Keratinocyte (primary cell): ENCODE measurements around the gene CFAP20DC. TPM values are rescaled to one million over a fixed set of nuclear protein-coding genes. Genes with fewer than 3 reads are reported as not detected.

Experiments
- DNase-seq: peaks from one replicate; pipeline ENCODE4 v3.0.0-alpha.2; 2011; ENCODE audit warnings: low read depth, missing footprints, low spot score
- FAIRE-seq: peaks from 2 replicates; lab custom pipeline; 2011; peaks lifted over from hg19 to GRCh38; lab: Jason Lieb, UNC
- H2AFZ ChIP-seq: 2 replicates; pipeline ENCODE4 v1.6.0; 2012; ENCODE audit warnings: low read length, control low read depth, inconsistent platforms; ENCODE audit not compliant: control insufficient read depth
- H3K27ac ChIP-seq: 2 replicates; pipeline ENCODE4 v1.5.1; 2011; ENCODE audit warnings: low read length; ENCODE audit not compliant: control insufficient read depth, insufficient read depth
- H3K27me3 ChIP-seq: 3 replicates; pipeline ENCODE4 v1.6.0; 2011; ENCODE audit warnings: low read length; ENCODE audit not compliant: control insufficient read depth, insufficient read depth; ENCODE audit errors: extremely low read depth
- H3K36me3 ChIP-seq, 2 experiments: 2 replicates in 1 of 2; 3 replicates in 1 of 2; pipeline ENCODE4 v1.5.1; 2011; ENCODE audit warnings: low read length in 2 of 2, mild to moderate bottlenecking in 1 of 2; ENCODE audit not compliant: control insufficient read depth in 2 of 2, insufficient read depth in 2 of 2; ENCODE audit errors: extremely low read depth in 1 of 2
- H3K4me1 ChIP-seq: 3 replicates; pipeline ENCODE4 v1.5.1; 2011; ENCODE audit warnings: low read length; ENCODE audit not compliant: control insufficient read depth, insufficient read depth; ENCODE audit errors: extremely low read depth
- H3K4me2 ChIP-seq: 3 replicates; pipeline ENCODE4 v1.6.0; 2011; ENCODE audit warnings: low read depth, low read length; ENCODE audit not compliant: control insufficient read depth, insufficient read depth; ENCODE audit errors: extremely low read depth
- H3K4me3 ChIP-seq, 3 experiments: fragments of 200-600 bp in 1 of 3; sonication (generic) in 1 of 3; 2 replicates in 2 of 3; 3 replicates in 1 of 3; pipeline ENCODE4 v1.5.1; 2011 to 2016; ENCODE audit warnings: low read length in 3 of 3, mild to moderate bottlenecking in 3 of 3, control low read depth in 2 of 3, inconsistent platforms in 1 of 3, low read depth in 1 of 3, mixed read lengths in 1 of 3, mixed run types in 1 of 3, moderate library complexity in 1 of 3; ENCODE audit not compliant: control insufficient read depth in 2 of 3, insufficient read depth in 2 of 3; ENCODE audit errors: extremely low read depth in 1 of 3
- H3K79me2 ChIP-seq: 2 replicates; pipeline ENCODE4 v1.6.0; 2012; ENCODE audit warnings: low read length; ENCODE audit not compliant: control insufficient read depth, insufficient read depth
- H3K9ac ChIP-seq: 3 replicates; pipeline ENCODE4 v1.6.0; 2011; ENCODE audit warnings: low read length; ENCODE audit not compliant: control insufficient read depth, insufficient read depth; ENCODE audit errors: extremely low read depth
- H3K9me1 ChIP-seq: 3 replicates; pipeline ENCODE4 v1.6.0; 2011; ENCODE audit warnings: low read length; ENCODE audit not compliant: control insufficient read depth, insufficient read depth; ENCODE audit errors: extremely low read depth
- H3K9me3 ChIP-seq: 2 replicates; pipeline ENCODE4 v1.5.1; 2012; ENCODE audit warnings: low read depth, low read length; ENCODE audit not compliant: control insufficient read depth
- H4K20me1 ChIP-seq: 3 replicates; pipeline ENCODE4 v1.6.0; 2011; ENCODE audit warnings: low read length; ENCODE audit not compliant: control insufficient read depth, insufficient read depth; ENCODE audit errors: extremely low read depth
- EZH2 ChIP-seq: IDR thresholded peaks from one replicate; pipeline ENCODE4 v1.6.1; 2012; ENCODE audit warnings: inconsistent platforms, mild to moderate bottlenecking, low read length, moderate library complexity
- dilution Hi-C: fragments of 300-500 bp; cut with MboI; formaldehyde crosslinking; loops from one replicate; pipeline ENCODE4 v1.7.0; 2020; ENCODE audit warnings: low sequenced_read_pairs; ENCODE audit not compliant: extremely low pct_ligation_motif_present
- polyA plus RNA-seq, 5 experiments: library from polyadenylated mRNA; depleted of rRNA in 3 of 5; stranded (reverse) in 3 of 5; stranded (forward) in 1 of 5; unstranded in 1 of 5; fragments of >200 nt; gene quantifications; 1 replicate in 1 of 5; 2 replicates in 3 of 5; 3 replicates in 1 of 5; pipeline versions ENCODE4 v1.2.1 to v1.2.3, GENCODE V29; 2011 to 2012; ENCODE audit warnings: missing spikeins in 2 of 5, low read depth in 1 of 5, low replicate concordance in 1 of 5
- TF ChIP-seq, protein P1 (sequence below), 3 experiments: IDR thresholded peaks in 1 of 3; conservative IDR thresholded peaks in 1 of 3; optimal IDR thresholded peaks in 1 of 3; 2 replicates in 2 of 3; 3 replicates in 1 of 3; pipeline versions ENCODE3 to v1.5.1; 2011; ENCODE audit warnings: low read length in 3 of 3, mild to moderate bottlenecking in 3 of 3, moderate library complexity in 2 of 3, control low read depth in 1 of 3, inconsistent platforms in 1 of 3; ENCODE audit not compliant: insufficient read depth in 2 of 3; ENCODE audit errors: extremely low read depth in 1 of 3

Gene CFAP20DC
- polyA plus RNA-seq, 1 donor (not counting 4 experiments of a cell fraction or from before 2014, with no cell fraction given) = 6.3 TPM

DNA sequence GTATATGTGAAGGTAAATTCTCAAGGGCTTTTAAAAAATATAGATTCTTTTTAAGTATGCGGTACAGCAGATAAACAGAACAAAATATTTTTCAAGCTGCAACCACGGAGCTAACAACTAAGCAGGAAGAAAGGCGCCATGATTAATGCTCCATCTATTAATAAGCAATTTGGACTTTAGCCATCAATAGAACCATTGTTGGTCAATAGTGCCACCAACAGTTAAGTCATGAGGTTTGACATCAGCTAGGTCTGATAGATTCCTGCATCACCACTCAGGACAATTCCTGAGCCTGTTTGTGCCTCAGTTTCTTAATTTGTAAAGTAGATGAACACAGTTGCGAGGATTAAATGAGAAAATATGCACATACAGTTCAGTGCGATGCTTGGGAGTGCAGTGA is 318.2 kb downstream of the CFAP20DC start:
- no peaks in the 10 kb centered on the region for H3K9me3 ChIP-seq
- H2AFZ ChIP-seq = no peak overlapping the region
- no peak overlapping the region for H3K4me2 ChIP-seq
- H3K27ac ChIP-seq = no peak overlapping the region
- no peak for FAIRE-seq
- no peak overlapping the region for H3K4me3 ChIP-seq
- dilution Hi-C loops = no loop called here
- TF ChIP-seq, protein P1, sequence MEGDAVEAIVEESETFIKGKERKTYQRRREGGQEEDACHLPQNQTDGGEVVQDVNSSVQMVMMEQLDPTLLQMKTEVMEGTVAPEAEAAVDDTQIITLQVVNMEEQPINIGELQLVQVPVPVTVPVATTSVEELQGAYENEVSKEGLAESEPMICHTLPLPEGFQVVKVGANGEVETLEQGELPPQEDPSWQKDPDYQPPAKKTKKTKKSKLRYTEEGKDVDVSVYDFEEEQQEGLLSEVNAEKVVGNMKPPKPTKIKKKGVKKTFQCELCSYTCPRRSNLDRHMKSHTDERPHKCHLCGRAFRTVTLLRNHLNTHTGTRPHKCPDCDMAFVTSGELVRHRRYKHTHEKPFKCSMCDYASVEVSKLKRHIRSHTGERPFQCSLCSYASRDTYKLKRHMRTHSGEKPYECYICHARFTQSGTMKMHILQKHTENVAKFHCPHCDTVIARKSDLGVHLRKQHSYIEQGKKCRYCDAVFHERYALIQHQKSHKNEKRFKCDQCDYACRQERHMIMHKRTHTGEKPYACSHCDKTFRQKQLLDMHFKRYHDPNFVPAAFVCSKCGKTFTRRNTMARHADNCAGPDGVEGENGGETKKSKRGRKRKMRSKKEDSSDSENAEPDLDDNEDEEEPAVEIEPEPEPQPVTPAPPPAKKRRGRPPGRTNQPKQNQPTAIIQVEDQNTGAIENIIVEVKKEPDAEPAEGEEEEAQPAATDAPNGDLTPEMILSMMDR (optimal IDR thresholded peaks at IDR 0.05 in 1 of 3, IDR thresholded peaks at IDR 0.05 in 1 of 3, conservative IDR thresholded peaks at IDR 0.05 in 1 of 3; ENCODE audit: extremely low read depth in 1 of 3, insufficient read depth in 2 of 3, low read length in 3 of 3) = no peak
- no peak for TF ChIP-seq EZH2
- H4K20me1 ChIP-seq = no peaks in the 10 kb centered on the region
- no peak for DNase-seq
- no peaks in the 10 kb centered on the region for H3K4me1 ChIP-seq
- H3K27me3 ChIP-seq = no peaks in the 10 kb centered on the region
- no peaks in the 10 kb centered on the region for H3K79me2 ChIP-seq
- H3K9me1 ChIP-seq = no peaks in the 10 kb centered on the region
- no peak overlapping the region for H3K9ac ChIP-seq
- H3K36me3 ChIP-seq = no peaks in the 10 kb centered on the region

DNA sequence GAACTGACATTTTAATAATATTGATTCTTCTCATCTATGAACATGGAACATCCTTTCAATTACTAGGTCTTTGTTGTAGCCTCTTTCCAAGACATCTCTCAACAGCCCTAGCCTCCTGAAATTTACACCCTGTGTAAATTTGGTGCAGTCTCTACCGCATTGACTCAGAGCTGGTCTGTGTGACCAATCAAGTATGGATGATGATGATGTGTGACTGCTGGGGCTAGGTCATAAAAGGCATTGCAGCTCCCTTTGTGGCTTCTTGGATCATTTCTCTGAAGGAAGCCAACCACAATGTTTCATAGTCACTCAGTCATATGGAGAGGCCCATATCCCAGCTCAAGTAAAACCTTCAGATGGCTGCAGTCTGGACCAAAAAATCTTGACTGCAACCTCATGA is 321.1 kb downstream of the CFAP20DC start:
- peaks cover 4% of the 10 kb centered on the region for H3K27me3 ChIP-seq
- H3K9me3 ChIP-seq = no peaks in the 10 kb centered on the region
- H3K79me2 ChIP-seq = no peaks in the 10 kb centered on the region
- H3K9ac ChIP-seq = no peak overlapping the region
- no peak overlapping the region for H3K27ac ChIP-seq
- H3K4me3 ChIP-seq = no peak overlapping the region
- no peak overlapping the region for H2AFZ ChIP-seq
- no peaks in the 10 kb centered on the region for H3K36me3 ChIP-seq
- H4K20me1 ChIP-seq = no peaks in the 10 kb centered on the region
- no peaks in the 10 kb centered on the region for H3K4me1 ChIP-seq
- H3K9me1 ChIP-seq = no peaks in the 10 kb centered on the region
- no peak overlapping the region for H3K4me2 ChIP-seq
- no peak for FAIRE-seq
- dilution Hi-C loops = no loop called here
- no peak for TF ChIP-seq EZH2
- TF ChIP-seq, protein P1 (optimal IDR thresholded peaks at IDR 0.05 in 1 of 3, IDR thresholded peaks at IDR 0.05 in 1 of 3, conservative IDR thresholded peaks at IDR 0.05 in 1 of 3; ENCODE audit: extremely low read depth in 1 of 3, insufficient read depth in 2 of 3, low read length in 3 of 3) = no peak
- no peak for DNase-seq
